Stimulated activated CD8-positive, alpha-beta memory T cell treated with anti-CD3 and anti-CD28 coated beads, Interleukin-12 subunit alpha, Interleukin-12 subunit beta, amount 100 ng/mL, for 24 hours (primary cell): Measurements from ENCODE around the gene SLC27A2.
A peak's percentile ranks its signal among the peaks of the same experiment; 100 is the strongest.

Experiments used
- DNase-seq: peaks from one replicate; pipeline ENCODE4 v3.0.0-alpha.2; 2020; ENCODE audit errors: extremely low read depth

SLC27A2 gene

DNA sequence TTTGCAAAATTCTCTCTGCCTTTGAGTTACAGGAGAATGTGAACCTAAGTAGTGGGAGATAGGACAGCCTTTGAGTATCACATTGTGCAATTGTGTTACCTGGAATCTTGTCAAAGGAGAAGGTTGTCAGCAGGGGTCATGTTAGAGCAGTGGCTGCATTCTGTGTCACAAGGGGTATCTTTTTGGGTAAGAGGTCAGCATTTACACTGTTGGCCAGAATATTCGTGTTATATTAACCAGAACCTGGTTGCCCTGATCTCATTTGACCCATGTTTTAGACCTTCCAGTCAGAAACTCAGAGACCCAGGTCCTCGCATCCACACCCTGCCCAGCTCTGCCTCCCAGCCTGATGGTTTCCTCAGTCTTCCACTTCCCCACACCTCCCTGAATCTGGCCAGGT lies 56.3 kb downstream of the SLC27A2 start:
- DNase-seq, result no peak

DNA sequence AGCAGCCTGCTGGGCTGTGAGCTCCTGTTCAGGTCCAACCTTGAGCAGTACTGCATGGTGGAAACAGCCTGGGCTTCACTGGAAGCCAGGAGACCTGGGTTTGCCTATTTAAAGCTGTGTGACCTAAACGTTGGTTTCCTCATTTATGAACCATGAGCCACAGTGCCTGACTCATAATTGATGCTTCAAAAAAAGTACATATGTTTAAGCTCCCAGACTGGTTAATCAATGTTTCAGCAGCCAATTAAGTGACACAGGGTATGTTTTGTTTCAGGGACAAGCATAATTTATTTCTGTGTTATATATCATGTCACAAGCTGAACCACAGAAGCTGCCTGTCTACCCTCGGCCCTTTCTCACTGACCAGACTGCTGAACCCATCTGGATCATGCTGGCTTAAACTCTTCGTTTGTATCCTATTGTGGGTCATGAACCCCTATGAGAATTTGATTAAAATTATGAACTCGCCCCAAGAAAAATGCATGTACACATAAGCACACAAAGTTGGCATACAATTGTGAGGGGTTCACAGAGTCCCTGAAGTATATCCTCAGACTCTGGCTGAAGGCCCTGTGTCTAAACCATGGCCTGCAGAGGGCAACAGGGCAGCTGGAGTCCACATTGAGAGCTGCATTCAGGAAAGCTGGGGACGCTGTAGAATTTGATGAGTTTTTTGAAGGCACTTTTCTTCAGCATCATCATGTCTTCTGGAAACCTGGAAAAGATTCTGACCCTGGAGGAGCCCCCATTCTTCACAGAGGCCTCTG lies 59.9 kb downstream of the SLC27A2 start:
- no peak for DNase-seq

DNA sequence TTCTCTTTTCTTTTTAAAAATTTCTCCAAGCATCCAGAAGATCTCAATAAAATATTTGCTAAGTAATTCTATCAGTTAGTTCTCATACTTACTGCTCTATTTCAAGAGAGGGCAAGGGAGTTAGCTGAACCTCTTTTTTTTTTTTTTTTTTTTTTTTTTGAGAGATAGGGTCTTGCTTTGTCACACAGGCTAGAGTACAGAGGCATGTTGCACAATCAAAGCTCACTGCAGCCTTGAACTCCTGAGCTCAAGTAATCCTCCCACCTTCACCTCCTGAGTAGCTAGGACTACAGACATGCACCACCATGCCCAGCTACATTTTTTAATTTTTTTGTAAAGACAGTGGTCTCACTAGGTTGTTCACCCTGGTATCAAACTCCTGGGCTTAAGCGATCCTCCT lies 62.2 kb downstream of the SLC27A2 start:
- no peak for DNase-seq

DNA sequence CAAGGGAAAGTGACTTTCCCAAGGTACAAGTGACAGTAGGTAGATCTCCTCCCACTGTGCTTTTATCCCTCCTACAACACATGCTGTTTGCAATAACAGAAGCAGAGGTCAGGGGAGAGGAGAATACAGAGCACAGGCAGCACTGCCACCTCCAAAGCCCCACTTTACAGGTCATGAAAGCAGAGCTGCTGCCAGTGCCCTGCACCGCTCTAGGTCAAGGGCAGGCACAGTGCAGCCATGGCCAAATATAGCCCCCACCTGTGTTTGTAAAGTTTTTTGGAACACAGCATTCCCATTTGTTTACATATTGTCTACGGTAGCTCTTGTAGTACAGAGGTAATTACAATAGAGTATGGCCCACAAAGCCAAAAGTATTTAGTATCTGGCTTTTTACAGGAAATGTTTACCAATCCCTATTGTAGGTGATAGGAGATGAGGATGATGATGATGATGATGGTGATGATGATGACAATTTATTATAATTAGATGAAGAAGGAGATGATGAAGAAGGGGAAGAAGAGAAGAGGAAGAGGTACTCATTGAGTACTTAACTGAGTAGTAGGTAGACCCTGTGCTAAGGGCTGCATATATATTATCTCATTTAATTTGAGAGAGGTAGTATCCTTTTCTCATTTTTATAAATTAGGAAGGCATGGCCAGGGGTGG lies 63.1 kb downstream of the SLC27A2 start:
- no peak for DNase-seq

DNA sequence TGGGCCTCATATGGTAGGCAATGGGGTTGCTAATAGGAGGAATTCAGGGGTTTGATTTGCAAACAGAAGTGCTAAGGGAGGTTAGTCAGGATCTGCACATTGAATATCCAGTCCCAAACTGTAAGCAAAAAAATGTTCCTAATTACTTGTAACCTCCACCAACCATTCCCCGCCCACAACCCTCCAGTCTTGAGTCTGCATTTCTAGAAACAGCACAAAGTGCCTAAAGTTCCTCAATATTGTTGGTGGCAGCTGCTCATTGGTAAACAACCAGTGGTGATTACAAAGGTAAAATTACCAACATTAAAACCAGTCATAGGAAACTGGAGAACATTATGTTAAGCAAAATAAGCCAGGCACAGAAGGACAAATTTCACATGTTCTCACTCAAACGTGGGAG lies 64.6 kb downstream of the SLC27A2 start:
- DNase-seq, result no peak

DNA sequence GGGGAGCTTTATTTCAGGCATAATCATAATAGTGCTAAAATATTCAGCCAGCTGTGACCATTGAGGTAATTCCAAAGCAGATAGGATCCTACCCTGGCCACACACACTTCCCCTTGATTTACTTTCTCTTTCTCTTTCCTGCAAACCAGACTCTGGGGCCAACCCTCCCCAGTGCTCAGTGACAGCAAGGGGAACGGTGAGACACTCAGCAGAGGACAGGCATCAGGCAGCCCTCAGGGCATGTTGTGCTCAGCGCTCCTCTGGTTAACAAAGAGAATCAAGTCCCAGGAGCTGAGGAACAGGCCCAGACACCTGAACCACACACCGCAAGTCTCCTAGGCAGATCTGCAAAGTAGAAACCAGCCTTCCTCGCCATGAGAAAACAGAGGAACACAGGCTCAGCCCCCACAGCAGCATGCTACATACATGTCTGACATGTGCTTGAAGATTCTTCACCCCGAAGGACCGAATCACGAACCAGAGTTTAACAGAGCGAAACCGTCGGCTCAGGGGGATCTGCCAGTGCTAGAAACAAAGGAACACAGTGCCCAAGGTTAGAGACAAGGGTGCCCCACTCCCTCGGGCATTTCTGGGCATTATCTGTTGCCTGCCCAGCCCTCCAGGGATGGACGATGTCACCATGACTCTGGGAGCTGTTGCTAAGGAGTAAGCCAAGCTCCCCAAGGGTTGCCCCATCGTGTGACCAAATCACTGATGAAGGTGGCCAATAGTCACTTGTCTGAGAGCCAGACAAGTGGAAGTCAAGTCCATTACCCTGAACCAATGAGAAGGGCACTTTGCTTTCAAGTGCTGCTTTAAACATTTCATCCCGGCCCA lies 66.0 kb downstream of the SLC27A2 start:
- no peak for DNase-seq

DNA sequence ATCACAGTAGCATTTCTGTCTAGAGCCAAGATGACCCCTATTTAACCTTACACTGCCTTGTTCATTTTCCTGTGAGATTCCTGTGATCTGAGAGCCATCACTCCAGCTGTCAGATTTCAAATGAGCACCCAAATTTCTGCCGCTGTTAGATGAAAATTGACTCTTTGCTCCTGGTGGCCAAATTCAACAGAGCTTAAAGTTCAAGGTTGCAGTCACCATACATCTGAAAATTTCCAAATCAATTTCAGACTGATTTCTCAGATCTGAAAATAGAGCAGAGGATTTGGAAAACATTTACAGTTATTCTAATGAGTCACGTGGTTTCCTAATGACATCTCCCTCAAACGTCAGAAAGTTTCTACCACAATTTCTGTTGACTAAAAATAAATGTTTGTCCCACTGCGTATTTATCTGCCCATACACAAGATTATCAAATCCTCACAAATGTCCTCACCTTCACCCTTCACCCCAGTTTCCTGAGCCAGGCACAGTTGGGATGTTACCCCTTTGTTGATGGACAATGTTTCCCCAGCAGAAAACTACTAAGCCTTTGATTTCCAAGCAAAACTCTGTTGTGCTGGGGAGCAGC lies 67.1 kb downstream of the SLC27A2 start:
- DNase-seq, result no peak

DNA sequence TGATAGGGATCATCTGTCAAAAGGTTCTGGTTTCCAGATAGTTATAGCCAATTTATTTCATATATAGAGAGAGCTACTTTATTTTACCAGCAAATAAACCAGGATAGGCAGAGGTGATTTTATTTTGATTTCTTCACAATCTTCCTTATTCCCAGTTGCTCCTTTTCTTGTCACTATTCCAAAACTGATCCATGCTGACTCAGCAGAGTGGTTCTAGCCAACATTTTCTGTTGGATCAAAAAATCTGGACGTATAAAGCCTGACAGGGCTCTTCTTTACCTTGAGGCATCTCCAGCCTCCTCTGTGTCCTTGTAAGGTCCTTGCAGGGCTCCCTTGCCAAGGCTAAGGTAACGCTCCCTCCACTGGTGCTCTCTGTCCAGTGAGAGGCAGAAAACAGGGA lies 67.7 kb downstream of the SLC27A2 start:
- no peak for DNase-seq

DNA sequence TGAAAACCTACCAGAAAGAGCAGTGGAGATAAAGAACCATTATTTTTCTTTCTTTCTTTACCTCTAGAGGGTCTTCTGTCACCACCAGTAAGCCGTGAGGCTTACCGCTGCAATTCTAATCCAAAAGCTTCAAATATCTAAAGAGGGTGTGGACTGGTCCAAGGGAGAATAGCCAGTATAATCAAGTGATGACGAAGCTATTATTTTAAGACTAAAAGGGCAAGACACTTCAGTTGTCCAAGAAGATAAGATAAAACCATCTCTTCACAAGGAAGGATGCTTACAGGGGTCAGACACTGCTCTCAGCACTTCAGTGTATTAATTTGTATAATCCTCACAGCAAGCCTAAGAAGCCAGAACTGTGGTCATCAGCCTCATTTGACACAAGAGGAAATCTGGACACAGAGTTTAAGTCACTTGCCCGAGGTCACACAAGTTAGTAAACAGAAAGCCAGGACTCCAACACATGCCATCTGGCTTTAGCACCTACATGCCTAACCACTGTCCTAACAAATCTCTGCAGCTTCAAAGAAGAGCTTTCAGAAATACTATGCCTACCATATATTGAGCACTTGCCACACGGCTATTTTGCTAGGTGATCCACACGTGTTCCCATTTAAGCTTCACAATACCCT lies 68.9 kb downstream of the SLC27A2 start:
- DNase-seq, result no peak

DNA sequence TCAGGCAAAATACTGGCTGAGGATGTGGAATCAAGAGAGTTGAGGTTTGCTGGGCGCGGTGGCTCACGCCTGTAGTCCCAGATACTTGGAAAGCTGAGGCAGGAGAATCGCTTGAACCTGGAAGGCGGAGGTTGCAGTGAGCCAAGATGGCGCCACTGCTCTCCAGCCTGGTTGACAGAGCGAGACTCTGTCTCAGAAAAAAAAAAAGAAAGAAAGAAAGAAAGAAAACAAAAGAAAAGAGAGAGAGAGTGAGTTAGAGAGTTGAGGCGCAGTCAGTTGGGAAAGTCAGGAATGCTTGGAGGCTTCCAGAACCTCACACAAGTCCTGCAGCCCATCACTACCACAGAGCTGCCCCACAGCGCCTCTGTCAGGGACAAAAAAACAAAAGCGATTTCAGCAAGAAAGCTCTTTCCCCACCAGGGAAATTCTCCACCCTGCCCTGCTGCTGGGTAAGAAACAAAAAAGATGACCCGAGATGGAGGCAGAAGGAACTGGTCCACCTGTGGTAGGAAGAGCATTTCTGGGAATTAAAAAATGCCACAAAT lies 69.7 kb downstream of the SLC27A2 start:
- DNase-seq, result no peak

DNA sequence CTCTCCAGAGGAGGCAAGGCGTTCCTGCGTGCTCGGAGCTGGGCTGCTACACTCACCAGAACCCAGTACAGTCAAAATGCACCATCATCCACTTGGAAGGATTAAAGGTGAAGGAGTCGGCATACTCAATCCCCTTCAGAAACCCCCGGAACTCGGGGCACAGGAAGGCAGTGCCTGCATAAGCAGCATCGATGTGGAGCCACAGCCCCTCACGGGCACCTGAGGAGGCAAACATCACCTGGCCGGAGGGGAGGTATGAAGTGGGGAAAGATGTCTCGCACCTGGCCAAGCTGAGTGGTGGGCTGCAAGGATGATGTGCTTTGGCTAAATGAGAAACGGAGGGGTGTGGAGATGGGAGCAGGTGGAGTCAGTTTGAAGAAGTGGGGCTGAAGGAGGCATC lies 70.6 kb downstream of the SLC27A2 start:
- no peak for DNase-seq

DNA sequence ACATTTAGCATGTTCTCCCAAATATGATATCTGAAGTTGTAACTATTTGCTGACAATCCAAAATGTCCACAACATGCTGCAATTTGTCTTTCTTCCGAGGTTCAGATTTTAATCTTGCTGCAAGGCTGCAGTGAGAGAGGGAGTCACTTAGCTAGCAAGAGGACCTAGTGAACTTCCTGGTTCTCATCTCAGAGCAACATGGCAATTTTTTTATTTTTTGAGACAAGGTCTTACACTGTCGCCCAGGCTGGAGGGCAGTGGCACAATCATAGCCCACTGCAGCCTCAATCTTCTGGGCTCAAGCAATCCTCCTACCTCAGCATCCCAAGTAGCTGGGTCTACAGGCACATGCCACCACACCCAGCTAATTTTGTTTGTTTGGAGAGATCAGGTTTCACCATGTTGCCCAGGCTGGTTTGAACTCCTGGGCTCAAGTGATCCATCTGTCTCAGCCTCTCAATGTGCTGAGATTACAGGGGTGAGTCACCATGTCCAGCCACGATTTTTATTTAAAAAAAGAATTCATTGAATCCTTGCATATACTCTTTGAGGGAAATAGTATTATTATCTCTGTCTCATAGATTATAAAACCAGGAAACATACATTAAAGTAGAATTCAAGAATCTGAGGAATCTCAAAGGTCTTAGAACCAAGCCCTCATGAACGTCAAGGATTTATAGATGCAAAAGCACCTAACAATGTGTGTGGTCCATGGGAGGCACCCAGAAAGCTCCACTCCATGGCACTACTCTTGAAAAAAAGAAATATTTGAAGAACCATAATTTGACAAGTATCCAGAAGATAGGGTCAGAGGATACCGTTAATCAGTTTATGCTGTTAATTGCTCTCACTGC lies 74.4 kb downstream of the SLC27A2 start:
- no peak for DNase-seq

DNA sequence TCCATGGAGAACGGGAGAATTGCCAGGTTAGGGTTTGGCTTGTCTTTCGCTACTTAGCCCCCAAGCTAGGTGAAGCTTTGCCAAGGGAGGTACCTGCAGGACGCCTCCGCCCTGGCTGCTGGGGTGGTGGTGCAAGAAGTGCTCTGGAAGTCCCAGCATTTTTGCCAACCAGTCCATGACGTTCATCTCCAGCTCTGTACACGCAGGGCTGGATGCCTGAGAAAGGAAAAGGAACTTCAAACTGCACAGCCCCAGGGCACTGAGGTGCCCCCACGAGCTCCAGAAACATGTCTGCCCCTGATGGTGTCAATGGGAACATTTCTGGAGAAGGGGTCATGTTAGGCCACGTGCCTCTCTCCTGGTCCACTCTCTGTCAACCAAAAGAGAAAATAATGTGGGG lies 75.3 kb downstream of the SLC27A2 start:
- no peak for DNase-seq

DNA sequence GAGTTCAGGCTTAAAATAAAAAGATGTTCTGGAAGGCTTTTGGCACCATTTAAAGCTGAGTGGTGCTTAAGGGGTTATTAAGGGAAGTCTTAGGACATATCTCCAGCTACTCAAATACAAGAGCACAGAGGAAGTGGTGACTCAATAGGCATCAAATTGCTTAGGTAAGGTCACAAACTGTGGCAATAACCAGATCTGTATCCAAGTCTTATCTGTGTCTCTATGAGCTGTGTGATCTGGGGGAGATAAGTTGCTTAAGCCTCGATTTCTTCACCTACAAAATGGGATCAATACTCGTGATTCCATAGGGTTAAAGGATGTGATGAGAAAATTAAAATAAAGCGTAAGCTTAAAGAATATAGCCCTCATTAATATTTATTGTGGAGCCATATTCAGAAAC lies 75.9 kb downstream of the SLC27A2 start:
- DNase-seq, result no peak

DNA sequence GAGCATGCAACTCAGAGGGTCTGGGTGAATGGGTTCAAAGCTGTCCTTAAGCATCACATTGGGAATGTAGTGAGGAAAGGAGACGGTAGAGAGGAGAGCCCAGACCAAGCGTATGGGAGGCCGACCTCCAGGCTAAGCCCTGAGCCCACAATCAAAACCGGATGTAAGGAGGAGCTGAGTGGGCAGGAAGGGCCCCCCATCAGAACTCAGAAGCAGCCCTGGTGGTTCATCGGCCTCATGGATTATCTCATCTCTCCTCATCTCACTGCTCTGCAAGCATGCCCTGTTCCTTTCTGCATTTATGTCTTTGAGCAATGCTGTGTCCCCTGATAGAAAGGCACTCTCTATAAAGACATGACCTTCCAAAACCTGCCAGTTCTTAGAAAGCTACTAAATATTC lies 77.3 kb downstream of the SLC27A2 start:
- no peak for DNase-seq

DNA sequence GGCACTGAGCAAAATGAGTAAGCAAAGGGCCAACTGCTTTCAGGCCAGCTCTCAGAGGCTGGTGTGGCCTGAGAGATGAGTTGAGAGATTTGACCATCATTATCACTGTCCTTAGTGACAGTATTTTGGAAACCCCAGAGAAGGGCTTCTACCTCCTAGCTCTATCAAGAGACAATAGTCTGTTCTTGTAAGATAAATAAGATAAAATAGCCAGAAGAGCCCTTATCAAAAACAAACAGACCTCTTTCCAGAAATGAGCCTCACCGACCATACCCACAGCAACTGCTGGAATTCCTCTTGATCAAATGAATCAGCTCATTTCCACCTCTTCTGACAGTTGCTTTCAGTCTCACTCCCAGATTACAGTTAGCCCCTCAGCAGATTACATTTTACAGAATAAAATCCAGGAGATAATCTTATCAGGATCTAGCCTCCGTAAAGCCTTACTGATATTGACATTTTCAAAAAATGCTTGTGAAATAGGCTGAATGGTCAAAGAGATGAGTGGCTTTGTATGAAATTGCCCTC lies 79.0 kb downstream of the SLC27A2 start:
- DNase-seq, result no peak

DNA sequence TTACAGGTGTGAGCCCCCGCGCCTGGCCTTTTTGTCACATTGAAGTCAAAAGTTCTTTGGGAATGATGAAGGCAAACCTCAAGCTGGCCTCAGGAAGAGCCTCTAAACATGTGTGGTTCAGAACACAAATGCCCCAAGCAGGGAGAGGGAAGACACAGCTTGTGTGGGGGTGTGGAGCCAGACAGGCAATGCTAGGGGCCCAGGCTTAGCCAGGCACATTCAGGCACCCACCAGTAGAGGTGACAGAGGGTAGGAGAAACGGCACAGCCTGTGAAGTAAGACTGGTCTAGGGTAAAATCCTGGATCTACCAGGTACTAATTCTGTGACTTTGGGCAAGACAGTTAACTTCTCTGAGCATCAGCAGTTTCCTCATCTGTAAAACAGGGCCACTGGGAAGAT lies 80.0 kb downstream of the SLC27A2 start:
- DNase-seq, result no peak

DNA sequence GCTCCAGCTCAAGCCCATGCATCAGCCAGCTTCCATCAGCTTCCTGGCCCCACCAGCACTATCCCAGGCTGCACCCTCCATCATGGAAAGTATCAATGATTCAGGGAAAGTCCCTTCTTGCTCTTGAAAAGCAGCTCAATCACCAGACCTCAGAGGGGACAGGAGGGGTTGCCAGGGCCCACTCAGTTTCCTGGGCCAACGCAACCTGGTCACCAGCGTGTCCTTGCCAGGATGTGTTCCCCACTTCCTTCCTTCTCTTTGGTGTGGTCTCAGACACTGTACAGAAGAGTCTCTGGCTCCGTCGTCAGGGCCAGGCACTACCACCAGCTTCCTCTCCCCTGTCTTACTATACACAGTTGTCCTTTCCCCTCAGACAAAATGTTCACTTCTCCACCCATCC lies 80.5 kb downstream of the SLC27A2 start:
- peak; percentile 9 for DNase-seq

DNA sequence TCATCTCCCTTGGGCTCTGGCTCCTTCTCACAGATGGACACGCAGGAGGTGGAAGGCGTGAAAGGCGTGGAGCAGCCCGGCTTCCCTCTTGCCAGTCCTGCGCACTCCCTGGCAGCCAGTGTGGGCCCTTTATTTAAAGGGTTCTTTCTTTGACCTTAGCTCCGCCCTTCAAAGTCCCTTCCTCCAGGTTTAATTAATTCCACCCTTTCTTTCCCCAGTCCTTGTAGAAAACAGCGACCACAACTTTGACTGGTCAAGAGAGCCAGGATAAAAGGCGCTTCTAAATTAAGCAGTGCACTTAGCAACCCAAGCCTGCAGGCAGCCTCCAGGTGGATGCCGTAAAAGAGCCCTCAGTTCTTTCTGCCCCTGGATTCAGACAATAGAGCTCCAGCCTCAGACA lies 83.6 kb downstream of the SLC27A2 start, which contains the start of gene HDC:
Gene HDC (minus strand): TSS at position 107 of the 400 bp plus-strand sequence. CDS start 103 bp downstream, at position 4.
- no peak for DNase-seq

DNA sequence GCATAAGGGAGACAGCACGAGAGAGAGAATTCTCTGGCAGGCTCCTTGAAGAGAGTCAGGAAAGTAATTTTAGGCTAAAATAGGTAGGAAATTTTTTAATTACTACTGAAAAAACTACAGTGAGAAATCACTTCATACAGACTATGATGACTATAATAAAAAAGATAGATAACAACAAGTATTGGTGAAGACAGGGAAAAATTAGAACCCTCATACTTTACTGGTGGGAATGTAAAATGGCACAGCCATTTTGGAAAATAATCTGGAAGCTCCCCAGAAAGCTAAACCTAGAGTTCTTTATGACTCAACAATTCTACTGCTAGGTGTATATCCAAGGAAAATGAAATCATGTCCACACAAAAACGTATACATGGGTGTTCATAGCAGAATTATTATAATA lies 85.6 kb downstream of the SLC27A2 start:
- no peak for DNase-seq
